ENCODE results near the gene NOL8. TPM values are rescaled to one million over a fixed set of nuclear protein-coding genes. Genes with fewer than 3 reads are reported as not detected.

The NOL8 gene
- total RNA-seq (2021; fragmentation: NEBNext Ultra II Directional; extraction: Animal tissue kit (Norgen Biotek cat#: 25700)) = 10 to 100 TPM; 24.3 to 33.5 (median 27.7) TPM
- long read RNA-seq, partial matches to known transcripts = 25 of 34 reads
- long read RNA-seq, other reads (novel, unspliced or antisense) = 7 of 34 reads

DNA sequence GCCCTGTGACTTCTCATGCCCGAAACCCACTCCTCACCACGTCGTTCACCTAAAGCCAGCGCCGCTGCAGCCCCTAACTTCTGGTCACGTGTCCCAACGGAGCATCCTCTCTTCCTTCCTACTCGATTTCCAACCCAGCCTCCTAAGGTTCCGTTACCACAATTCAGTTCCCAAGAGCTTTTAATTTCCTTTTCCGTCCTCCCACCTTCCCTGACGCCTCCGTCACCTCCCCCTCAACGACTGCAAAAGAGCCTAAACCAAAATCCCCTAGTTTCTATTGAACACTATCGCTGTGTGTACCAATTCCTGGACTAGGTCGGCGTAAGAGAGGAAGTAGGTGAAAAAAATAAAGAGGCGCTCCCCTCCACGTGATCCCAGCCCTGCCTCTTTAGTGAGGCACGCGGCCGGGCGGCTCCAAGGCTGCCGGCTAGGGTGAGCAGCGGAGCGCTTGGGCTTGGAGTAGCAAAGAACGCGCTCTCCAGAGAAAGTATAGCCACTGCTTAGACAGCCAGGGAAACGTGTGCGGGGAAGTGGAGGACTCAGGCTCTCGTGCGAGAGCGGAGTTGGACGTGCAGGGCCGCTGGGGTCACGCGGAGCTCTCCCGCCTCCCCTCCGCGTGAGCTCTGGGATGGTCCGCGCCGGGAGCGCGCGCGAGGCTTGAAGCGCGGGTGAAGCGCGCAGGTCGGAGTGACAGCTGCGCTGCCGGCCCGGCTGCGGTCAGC lies at the start of gene NOL8, which contains the start of gene CENPP:
NOL8 (minus strand) TSS at position 82 of the 722 bp plus-strand sequence. CDS start 1,189 bp downstream, outside the sequence.
CENPP (plus strand) TSS at position 685 of the 722 bp plus-strand sequence.
- no peaks in the 10 kb centered on the region for H3K9me3 Mint-ChIP-seq
- no peaks in the 10 kb centered on the region; the same call in 1 of the 2 replicates for H3K36me3 Mint-ChIP-seq (ENCODE audit: low read depth)

GRCh38 chr9:92373167-92373566 lies 48.0 kb upstream of the NOL8 start:
- no peaks in the 10 kb centered on the region for H3K9me3 Mint-ChIP-seq
- H3K4me1 Mint-ChIP-seq (ENCODE audit: low read depth) = no peaks in the 10 kb centered on the region
- H3K4me3 Mint-ChIP-seq = no peak overlapping the region
- TF ChIP-seq CTCF (IDR thresholded peaks at IDR 0.05) = no peak
- peaks cover 30% of the 10 kb centered on the region for H3K36me3 Mint-ChIP-seq (ENCODE audit: low read depth)
- no peak for DNase-seq
- no peak overlapping the region for H3K27ac Mint-ChIP-seq
- no peaks in the 10 kb centered on the region for H3K27me3 Mint-ChIP-seq (ENCODE audit: insufficient read depth)

More for the DNA sequence above, at the start of gene NOL8, which contains the start of gene CENPP:
- no peak for TF ChIP-seq CTCF (IDR thresholded peaks at IDR 0.05)
- peak; percentile 83 for DNase-seq
- Mint-ChIP-seq H3K4me1 (ENCODE audit: low read depth) (peaks cover 28% of the 10 kb centered on the region), H3K27ac (peak within 1 kb of the TSS; percentile 99), H3K27me3 (ENCODE audit: insufficient read depth) (no peaks in the 10 kb centered on the region), H3K4me3 (peak within 1 kb of the TSS; percentile 95)

DNA sequence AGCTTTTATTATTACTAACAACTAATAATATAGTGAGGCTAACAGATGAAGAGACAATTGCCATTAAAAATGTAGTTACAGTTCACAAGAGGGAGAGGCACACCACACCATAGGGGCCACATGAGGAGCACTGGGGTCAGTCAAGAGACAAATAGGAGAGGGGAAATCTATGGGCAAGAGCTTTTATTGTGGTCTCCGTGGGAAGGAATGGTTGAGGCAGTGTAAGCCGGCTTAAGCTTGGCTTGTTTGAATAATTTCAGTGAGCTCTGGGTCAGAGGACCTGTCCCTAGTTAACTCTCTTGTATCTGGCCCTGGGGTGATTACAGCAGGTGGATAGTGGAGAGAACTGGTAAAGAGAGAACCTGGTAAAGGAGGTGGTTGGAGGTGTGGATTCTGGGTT lies 43.9 kb upstream of the NOL8 start:
- Mint-ChIP-seq H3K9me3 (no peaks in the 10 kb centered on the region), H3K4me1 (ENCODE audit: low read depth) (no peaks in the 10 kb centered on the region), H3K27ac (no peak overlapping the region), H3K36me3 (ENCODE audit: low read depth) (peaks cover 10% of the 10 kb centered on the region), H3K27me3 (ENCODE audit: insufficient read depth) (no peaks in the 10 kb centered on the region), H3K4me3 (no peak overlapping the region)
- no peak for DNase-seq
- no peak for TF ChIP-seq CTCF (IDR thresholded peaks at IDR 0.05)

DNA sequence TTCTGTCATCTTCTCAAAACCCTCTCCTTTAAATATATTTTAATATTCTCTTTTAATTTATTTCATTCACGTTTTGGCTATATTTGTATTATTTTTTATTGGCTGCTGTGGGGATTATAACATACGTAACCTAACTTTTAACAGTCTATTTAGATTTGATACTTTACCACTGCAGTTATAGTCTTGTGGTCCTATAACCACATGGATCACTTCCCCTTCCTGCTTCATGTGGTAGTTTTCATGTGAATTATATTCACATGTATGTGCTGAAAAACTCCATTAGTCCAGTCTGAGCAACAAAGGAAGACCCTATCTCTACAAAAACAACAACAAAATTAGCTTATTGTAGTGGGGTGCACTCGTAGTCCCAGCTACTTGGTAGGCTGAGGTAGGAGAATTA lies 34.9 kb upstream of the NOL8 start:
- Mint-ChIP-seq H3K9me3 (peaks cover 6% of the 10 kb centered on the region), H3K27me3 (ENCODE audit: insufficient read depth) (no peaks in the 10 kb centered on the region), H3K4me3 (no peak overlapping the region), H3K36me3 (ENCODE audit: low read depth) (peaks cover 22% of the 10 kb centered on the region), H3K4me1 (ENCODE audit: low read depth) (no peaks in the 10 kb centered on the region), H3K27ac (no peak overlapping the region)
- no peak for DNase-seq
- no peak for TF ChIP-seq CTCF (IDR thresholded peaks at IDR 0.05)

DNA sequence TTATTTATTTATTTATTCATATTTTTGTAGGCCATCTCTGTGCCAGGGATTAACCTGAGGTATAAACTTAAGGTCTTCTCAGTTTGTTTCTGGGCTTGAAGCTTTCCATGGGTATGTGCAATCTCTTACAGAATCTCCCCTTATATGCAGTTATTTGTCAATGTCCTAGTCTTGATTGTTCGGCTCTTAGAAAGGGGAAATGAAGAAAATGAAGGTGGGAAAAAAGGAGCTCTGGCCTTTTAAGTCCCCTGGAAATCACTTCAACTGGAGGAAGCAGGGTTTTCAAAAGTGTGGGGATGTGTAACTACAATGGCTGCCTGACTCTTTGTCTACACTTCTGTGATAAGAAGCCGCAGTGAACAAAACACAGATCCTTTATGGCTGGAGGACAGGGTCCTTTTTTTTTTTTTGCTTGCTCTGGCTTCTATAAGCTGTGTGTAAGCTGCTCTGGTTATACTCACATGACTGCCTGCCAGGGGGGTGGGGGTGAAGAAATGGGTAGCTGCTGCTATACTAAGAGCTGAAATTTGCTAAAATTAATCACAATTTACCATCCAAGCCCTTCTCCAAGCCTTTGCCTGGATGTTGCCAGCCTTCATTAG lies 34.3 kb upstream of the NOL8 start:
- no peak for TF ChIP-seq CTCF (IDR thresholded peaks at IDR 0.05)
- H3K27me3 Mint-ChIP-seq (ENCODE audit: insufficient read depth) = no peaks in the 10 kb centered on the region
- no peak for DNase-seq
- H3K4me3 Mint-ChIP-seq = no peak overlapping the region
- H3K36me3 Mint-ChIP-seq (ENCODE audit: low read depth) = peaks cover 28% of the 10 kb centered on the region
- H3K9me3 Mint-ChIP-seq = peaks cover 11% of the 10 kb centered on the region
- no peak overlapping the region for H3K27ac Mint-ChIP-seq
- H3K4me1 Mint-ChIP-seq (ENCODE audit: low read depth) = no peaks in the 10 kb centered on the region

Data from HFFc6 (cell line).